Mesothelial cell of epicardium (in vitro differentiated cells): ENCODE measurements around the gene KCNJ16. TPM values are rescaled to one million over a fixed set of nuclear protein-coding genes. Genes with fewer than 3 reads are reported as not detected.

Experiments used
- DNase-seq, 2 experiments: peaks; one replicate each; pipeline ENCODE4 v3.0.0; 2021; ENCODE audit warnings: low spot score in 2 of 2; ENCODE audit not compliant: unreplicated experiment in 2 of 2
- H3K27ac Mint-ChIP-seq: 2 replicates; pipeline ENCODE4 v1.8.0; 2021; ENCODE audit warnings: mixed read lengths
- H3K27me3 Mint-ChIP-seq: 2 replicates; pipeline ENCODE4 v1.8.0; 2021; ENCODE audit warnings: low read depth, mixed read lengths
- H3K36me3 Mint-ChIP-seq: 2 replicates; pipeline ENCODE4 v1.8.0; 2021; ENCODE audit warnings: mixed read lengths
- H3K4me1 Mint-ChIP-seq: 2 replicates; pipeline ENCODE4 v1.8.0; 2021; ENCODE audit warnings: mixed read lengths
- H3K4me3 Mint-ChIP-seq: 2 replicates; pipeline ENCODE4 v1.8.0; 2021; ENCODE audit warnings: mild to moderate bottlenecking, moderate library complexity, mixed read lengths
- H3K9me3 Mint-ChIP-seq: 2 replicates; pipeline ENCODE4 v1.8.0; 2021; ENCODE audit warnings: mixed read lengths
- CTCF ChIP-seq: fragments of 200-600 bp; sonication (generic); IDR thresholded peaks from one replicate; pipeline ENCODE4 v1.5.0; 2021; ENCODE audit warnings: antibody characterized with exemption; ENCODE audit not compliant: unreplicated experiment
- total RNA-seq: library from RNA; stranded (reverse); gene quantifications from 3 replicates; pipeline ENCODE4 v1.2.1, GENCODE V29; 2021

Gene KCNJ16
- total RNA-seq, 1 donor from 2014 or later, result 0.18 TPM

- H3K27me3 Mint-ChIP-seq, result no peaks in the 10 kb centered on the region
- no peak for TF ChIP-seq CTCF
Observed at GRCh38 chr17:70100983-70101382, 26.0 kb downstream of the KCNJ16 start.

DNA sequence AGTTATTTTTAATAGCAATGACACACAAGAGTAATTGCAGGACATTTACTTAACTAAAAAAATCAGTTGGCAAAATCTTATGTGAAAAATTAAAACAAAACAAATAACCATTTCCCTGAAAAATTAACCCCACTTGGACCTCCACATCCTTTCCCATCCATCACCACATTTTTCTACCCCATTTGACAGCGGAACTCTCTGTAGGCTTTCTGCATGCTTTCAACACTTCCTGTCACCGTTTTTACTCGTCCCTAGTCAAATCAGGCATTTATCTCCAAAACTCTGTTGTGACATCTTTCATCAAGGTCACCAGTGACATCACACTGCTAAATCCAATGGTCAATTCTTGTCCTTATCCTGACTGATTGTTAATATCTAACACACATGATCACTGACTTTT is 27.5 kb downstream of the KCNJ16 start:
- H3K27me3 Mint-ChIP-seq, result no peaks in the 10 kb centered on the region
- H3K27ac Mint-ChIP-seq, result no peak overlapping the region
- no peak for TF ChIP-seq CTCF
- no peak overlapping the region for H3K4me3 Mint-ChIP-seq
- H3K9me3 Mint-ChIP-seq, result no peaks in the 10 kb centered on the region
- H3K36me3 Mint-ChIP-seq, result no peaks in the 10 kb centered on the region
- DNase-seq, result no peak
- H3K4me1 Mint-ChIP-seq, result peaks cover 23% of the 10 kb centered on the region

More at GRCh38 chr17:70100983-70101382, 26.0 kb downstream of the KCNJ16 start:
- DNase-seq, result no peak
- Mint-ChIP-seq H3K4me3 (no peak overlapping the region), H3K36me3 (no peaks in the 10 kb centered on the region), H3K27ac (no peak overlapping the region), H3K9me3 (no peaks in the 10 kb centered on the region), H3K4me1 (peaks cover 11% of the 10 kb centered on the region)

DNA sequence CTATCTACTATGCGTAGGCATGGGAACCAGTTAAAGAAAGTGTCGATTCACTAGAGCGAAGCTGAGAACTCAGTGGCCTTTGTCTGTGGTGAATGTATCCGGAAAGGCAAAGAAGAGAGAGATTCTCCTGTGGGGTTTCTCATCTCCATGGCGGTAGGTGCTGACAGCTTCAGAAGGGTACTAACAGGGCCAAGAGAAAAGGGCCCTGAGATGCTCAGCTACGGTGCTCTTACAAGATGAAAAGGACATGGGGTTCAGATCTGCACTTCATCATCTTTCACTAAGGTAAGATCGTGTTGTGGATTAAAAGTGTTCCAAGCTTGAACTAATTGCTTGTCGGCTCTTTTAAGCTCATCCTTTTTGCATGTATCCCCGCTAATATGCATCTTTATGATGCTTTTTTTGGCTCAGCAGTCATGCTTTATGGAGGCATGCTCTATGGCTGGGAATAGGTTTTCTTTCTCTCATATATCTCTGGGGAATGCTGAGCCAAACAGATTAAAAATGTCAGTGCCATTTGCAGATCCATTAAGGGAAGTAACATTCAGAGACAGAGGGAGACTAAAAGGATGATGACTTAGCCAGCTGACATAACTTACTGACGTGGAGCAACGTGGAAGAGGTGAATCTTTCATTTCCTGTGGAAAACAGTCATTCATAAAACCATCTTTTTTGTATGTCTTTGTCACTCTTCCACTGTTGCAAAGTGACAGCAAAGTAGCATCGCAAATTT is 29.9 kb downstream of the KCNJ16 start:
- Mint-ChIP-seq H3K4me3 (no peak overlapping the region), H3K4me1 (peaks cover 25% of the 10 kb centered on the region), H3K9me3 (no peaks in the 10 kb centered on the region), H3K36me3 (no peaks in the 10 kb centered on the region), H3K27ac (no peak overlapping the region), H3K27me3 (no peaks in the 10 kb centered on the region)
- no peak for TF ChIP-seq CTCF
- DNase-seq, result no peak

DNA sequence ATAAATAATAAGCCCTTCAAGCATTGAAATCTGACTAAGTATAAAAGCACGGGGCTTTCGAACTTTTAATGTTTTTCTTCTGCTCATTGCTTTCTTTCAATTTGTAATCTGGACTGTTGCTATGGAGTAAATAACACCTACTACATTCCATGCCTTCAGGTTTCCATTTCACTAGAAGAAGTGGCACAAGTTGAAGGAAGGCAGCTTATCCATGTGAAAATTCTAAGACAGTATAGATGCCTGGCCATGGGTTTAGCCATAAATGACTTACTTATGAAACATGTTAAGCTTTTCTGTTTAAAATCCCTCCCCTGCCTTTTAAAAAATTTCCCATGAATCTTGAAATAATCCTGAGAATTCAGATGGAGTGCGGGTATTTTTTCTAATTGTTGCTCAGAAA is 30.6 kb downstream of the KCNJ16 start:
- H3K36me3 Mint-ChIP-seq, result no peaks in the 10 kb centered on the region
- no peak for DNase-seq
- no peaks in the 10 kb centered on the region for H3K27me3 Mint-ChIP-seq
- H3K27ac Mint-ChIP-seq, result no peak overlapping the region
- no peaks in the 10 kb centered on the region for H3K9me3 Mint-ChIP-seq
- no peak overlapping the region for H3K4me3 Mint-ChIP-seq
- TF ChIP-seq CTCF, result no peak
- peaks cover 32% of the 10 kb centered on the region for H3K4me1 Mint-ChIP-seq

DNA sequence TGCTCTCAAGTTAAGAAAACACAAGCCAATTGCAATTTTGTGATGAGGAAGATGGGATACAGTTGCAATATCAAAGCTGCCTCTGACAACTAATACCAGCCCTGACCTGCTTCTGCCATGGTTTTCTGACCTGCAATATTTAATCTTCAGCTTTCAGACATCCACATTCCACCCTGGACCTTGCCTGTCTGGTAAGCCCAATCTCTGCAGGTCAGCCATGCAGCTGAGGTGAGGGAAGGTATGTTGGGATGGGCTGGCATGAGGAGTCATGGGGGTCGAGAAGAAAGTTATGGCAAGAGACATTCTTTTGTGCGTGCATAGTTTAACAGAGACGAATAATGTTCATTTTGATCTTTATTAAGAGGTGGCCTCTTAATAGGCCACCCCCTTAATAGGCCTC is 31.5 kb downstream of the KCNJ16 start:
- Mint-ChIP-seq H3K27ac (peak overlapping the region; percentile 64), H3K4me1 (peaks cover 37% of the 10 kb centered on the region), H3K9me3 (no peaks in the 10 kb centered on the region), H3K4me3 (no peak overlapping the region), H3K36me3 (no peaks in the 10 kb centered on the region), H3K27me3 (no peaks in the 10 kb centered on the region)
- DNase-seq, result no peak
- TF ChIP-seq CTCF, result no peak
